Fibroblast of pulmonary artery (primary cell): ENCODE data around the gene KIAA0232.

ENCODE experiments used
- DNase-seq: peaks from one replicate; pipeline ENCODE4 v3.0.0-alpha.2; 2010; ENCODE audit warnings: low read depth
- H3K4me3 ChIP-seq: replicated peaks from 2 replicates; pipeline ENCODE4 v1.5.1; 2011; ENCODE audit warnings: low read depth, mild to moderate bottlenecking, control low read depth, low read length, moderate library complexity
- CTCF ChIP-seq: IDR thresholded peaks from 2 replicates; pipeline ENCODE4 v1.5.1; 2011; ENCODE audit warnings: mild to moderate bottlenecking, control low read depth, low read length, inconsistent platforms; ENCODE audit errors: missing control alignments

Gene KIAA0232

GRCh38 chr4:6765703-6766102, 16.8 kb upstream of the KIAA0232 start:
- TF ChIP-seq CTCF: no peak
- H3K4me3 ChIP-seq: no peak overlapping the region
- DNase-seq: no peak

GRCh38 chr4:6767386-6767747, 15.2 kb upstream of the KIAA0232 start:
- no peak overlapping the region for H3K4me3 ChIP-seq
- no peak for TF ChIP-seq CTCF
- no peak for DNase-seq

DNA sequence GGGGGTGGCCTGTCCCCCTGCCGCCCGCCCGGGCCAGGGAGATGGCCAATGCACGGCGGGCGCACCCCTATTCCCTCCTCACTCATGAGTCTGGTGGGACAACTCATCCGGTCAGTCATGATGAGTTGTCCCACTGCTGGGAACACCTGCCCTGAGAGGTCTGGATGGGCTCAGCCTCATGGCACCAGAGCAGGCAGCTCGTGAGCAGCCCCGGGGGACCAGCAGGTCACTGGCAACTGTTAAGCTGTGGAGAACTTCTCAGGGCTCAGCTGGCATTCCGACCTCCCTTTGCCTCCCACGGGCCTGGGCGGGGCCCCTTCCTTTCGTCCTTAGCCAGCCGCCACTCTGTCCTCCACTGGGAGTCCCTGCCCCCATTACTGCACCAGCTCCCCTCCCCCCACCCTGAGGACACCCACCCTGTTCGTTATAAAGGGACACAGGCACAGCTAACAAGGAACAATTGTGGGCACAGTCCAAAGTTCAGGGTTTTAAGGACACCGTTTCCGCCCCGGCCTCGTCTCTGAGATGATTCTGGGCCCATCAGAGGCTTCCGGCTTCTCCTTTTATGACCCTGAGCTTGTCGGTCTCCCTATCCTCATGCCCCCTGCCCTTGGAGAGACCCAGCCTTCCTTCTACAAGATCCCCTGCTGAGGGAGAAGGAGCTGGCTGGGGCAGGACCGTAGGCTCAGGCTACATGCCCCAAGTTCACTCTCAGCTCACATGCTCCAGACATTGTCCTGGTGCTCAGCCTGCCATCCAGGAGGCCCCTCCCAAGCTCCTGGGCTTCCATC, 14.6 kb upstream of the KIAA0232 start:
- no peak overlapping the region for H3K4me3 ChIP-seq
- DNase-seq: no peak
- TF ChIP-seq CTCF: no peak

DNA sequence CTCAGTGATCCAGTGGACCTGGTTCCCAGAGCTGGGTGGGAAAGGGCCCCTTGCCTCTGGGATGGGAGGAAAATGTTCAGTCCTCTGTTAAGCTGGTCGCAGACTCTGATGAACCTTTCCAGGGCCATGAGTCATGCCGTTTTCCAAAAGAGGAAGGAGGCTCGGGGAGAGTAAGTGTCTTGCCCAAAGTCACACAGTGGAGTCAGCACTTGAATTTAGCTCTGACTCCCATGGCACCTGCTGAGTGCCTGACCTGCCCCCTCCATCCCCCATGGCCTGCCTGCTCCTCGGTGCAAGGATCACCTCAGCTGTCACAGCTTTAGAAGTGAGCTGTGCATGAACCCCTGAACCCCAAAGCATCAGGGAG, 14.0 kb upstream of the KIAA0232 start:
- peak; percentile 32 for DNase-seq
- TF ChIP-seq CTCF: no peak
- H3K4me3 ChIP-seq: no peak overlapping the region

DNA sequence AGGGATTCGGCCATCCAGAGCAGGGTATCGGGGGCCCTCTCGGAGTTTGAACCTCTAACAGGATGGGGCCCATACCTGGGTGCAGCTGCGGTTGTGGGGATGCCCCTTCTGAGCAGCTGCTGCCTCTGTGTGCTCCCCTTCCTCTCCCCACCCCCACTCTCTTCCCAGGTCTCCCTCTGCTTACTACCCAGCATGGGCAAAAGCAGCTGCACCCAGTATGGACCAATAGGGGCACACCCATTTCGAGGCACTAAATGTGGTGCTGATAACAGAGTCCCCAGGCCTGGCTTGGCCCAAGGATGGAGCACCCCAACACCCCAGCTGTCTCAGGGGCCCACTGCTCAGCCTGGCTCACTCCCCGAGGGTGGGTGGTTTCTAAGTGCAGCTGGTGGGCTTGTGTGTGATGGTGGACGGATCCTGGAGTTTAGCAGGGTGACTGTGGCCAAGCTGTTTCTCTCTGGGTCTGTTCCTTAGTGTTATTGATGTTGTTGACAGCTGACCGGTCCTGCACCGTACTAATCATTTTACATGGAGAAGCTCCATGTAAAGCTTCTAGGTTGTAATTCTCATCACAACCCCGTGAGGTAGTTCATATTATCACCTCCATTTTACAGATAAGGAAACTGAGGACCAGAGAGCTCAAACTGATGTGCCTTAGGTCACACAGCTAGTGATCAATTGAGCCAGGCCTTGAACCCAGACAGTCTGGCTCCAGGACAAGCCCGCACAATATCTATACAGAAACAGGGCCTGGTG, 13.1 kb upstream of the KIAA0232 start:
- no peak overlapping the region for H3K4me3 ChIP-seq
- no peak for DNase-seq
- no peak for TF ChIP-seq CTCF

- no peak for TF ChIP-seq CTCF
- H3K4me3 ChIP-seq: no peak overlapping the region
- DNase-seq: no peak
These were observed 12.5 kb upstream of the KIAA0232 start for GRCh38 chr4:6769989-6770420.
